ENCODE data around the gene TMCO4.

TMCO4 gene

GRCh38 chr1:19743793-19744192, 55.9 kb downstream of the TMCO4 start:
- no peak for TF ChIP-seq CTCF (conservative IDR thresholded peaks at IDR 0.05; ENCODE audit: control insufficient read depth, insufficient read depth, low read depth, low read length)
- no peak overlapping the region for H3K4me3 ChIP-seq (ENCODE audit: control insufficient read depth, low read depth, low read length)
- no peak for DNase-seq (ENCODE audit: low read depth)

- no peak overlapping the region for H3K4me3 ChIP-seq (ENCODE audit: control insufficient read depth, low read depth, low read length)
- TF ChIP-seq CTCF (conservative IDR thresholded peaks at IDR 0.05; ENCODE audit: control insufficient read depth, insufficient read depth, low read depth, low read length): no peak
- no peak for DNase-seq (ENCODE audit: low read depth)
Measured at GRCh38 chr1:19743180-19743579, 56.5 kb downstream of the TMCO4 start.

GRCh38 chr1:19739628-19740027, 60.1 kb downstream of the TMCO4 start:
- TF ChIP-seq CTCF (conservative IDR thresholded peaks at IDR 0.05; ENCODE audit: control insufficient read depth, insufficient read depth, low read depth, low read length): no peak
- no peak for DNase-seq (ENCODE audit: low read depth)
- H3K4me3 ChIP-seq (ENCODE audit: control insufficient read depth, low read depth, low read length): no peak overlapping the region

GRCh38 chr1:19738669-19739068, 61.0 kb downstream of the TMCO4 start:
- TF ChIP-seq CTCF (conservative IDR thresholded peaks at IDR 0.05; ENCODE audit: control insufficient read depth, insufficient read depth, low read depth, low read length): no peak
- H3K4me3 ChIP-seq (ENCODE audit: control insufficient read depth, low read depth, low read length): no peak overlapping the region
- no peak for DNase-seq (ENCODE audit: low read depth)

GRCh38 chr1:19738076-19738475, 61.6 kb downstream of the TMCO4 start:
- no peak for DNase-seq (ENCODE audit: low read depth)
- no peak for TF ChIP-seq CTCF (conservative IDR thresholded peaks at IDR 0.05; ENCODE audit: control insufficient read depth, insufficient read depth, low read depth, low read length)
- no peak overlapping the region for H3K4me3 ChIP-seq (ENCODE audit: control insufficient read depth, low read depth, low read length)

- DNase-seq (ENCODE audit: low read depth): peak; percentile 36
- no peak overlapping the region for H3K4me3 ChIP-seq (ENCODE audit: control insufficient read depth, low read depth, low read length)
- no peak for TF ChIP-seq CTCF (conservative IDR thresholded peaks at IDR 0.05; ENCODE audit: control insufficient read depth, insufficient read depth, low read depth, low read length)
Measured at GRCh38 chr1:19737104-19737825, 62.5 kb downstream of the TMCO4 start.
